DOHH2 (cell line): ENCODE results near the gene TTC16.

ENCODE experiments used
- H3F3A ChIP-seq: fragments of 200-600 bp; sonication (generic), shearing (Covaris generic); 2 replicates; pipeline ENCODE4 v1.6.0; 2016; ENCODE audit warnings: antibody characterized with exemption, mild to moderate bottlenecking; ENCODE audit not compliant: control insufficient read depth, insufficient read depth
- H3K27ac ChIP-seq: fragments of 200-600 bp; sonication (generic); 2 replicates; pipeline ENCODE4 v1.5.1; 2014; ENCODE audit warnings: low read depth, mild to moderate bottlenecking, low read length, moderate library complexity
- H3K27me3 ChIP-seq: fragments of 200-600 bp; sonication (generic); 2 replicates; pipeline ENCODE4 v1.6.1; 2014; ENCODE audit warnings: mild to moderate bottlenecking, low read length, mixed read lengths; ENCODE audit not compliant: control insufficient read depth
- H3K36me3 ChIP-seq: fragments of 200-600 bp; sonication (generic); 2 replicates; pipeline ENCODE4 v1.6.1; 2014; ENCODE audit warnings: mild to moderate bottlenecking, low read length, moderate library complexity, mixed read lengths; ENCODE audit not compliant: control insufficient read depth
- H3K4me1 ChIP-seq: fragments of 200-600 bp; sonication (generic); 2 replicates; pipeline ENCODE4 v1.6.1; 2014; ENCODE audit warnings: mild to moderate bottlenecking, low read length, mixed read lengths; ENCODE audit not compliant: control insufficient read depth
- H3K4me2 ChIP-seq: fragments of 200-600 bp; sonication (generic); 2 replicates; pipeline ENCODE4 v1.6.0; 2014; ENCODE audit warnings: mild to moderate bottlenecking, low read length, moderate library complexity
- H3K4me3 ChIP-seq: fragments of 200-600 bp; sonication (generic); 2 replicates; pipeline ENCODE4 v1.5.1; 2014; ENCODE audit warnings: mild to moderate bottlenecking, low read length, mixed read lengths
- H3K79me2 ChIP-seq: fragments of 200-600 bp; sonication (generic); 2 replicates; pipeline ENCODE4 v1.6.1; 2014; ENCODE audit warnings: mild to moderate bottlenecking, low read length, mixed read lengths; ENCODE audit not compliant: control insufficient read depth
- H3K9me2 ChIP-seq: fragments of 200-600 bp; sonication (generic); replicated peaks from 2 replicates; pipeline ENCODE4 v1.6.1; 2014; ENCODE audit warnings: mild to moderate bottlenecking, low read length, mixed read lengths; ENCODE audit not compliant: control insufficient read depth
- H3K9me3 ChIP-seq: fragments of 200-600 bp; sonication (generic); 2 replicates; pipeline ENCODE4 v1.6.1; 2014; ENCODE audit warnings: antibody characterized with exemption, low read length, mixed read lengths; ENCODE audit not compliant: control insufficient read depth, insufficient read depth
- H4K20me1 ChIP-seq: fragments of 200-600 bp; sonication (generic); 2 replicates; pipeline ENCODE4 v1.6.0; 2014; ENCODE audit warnings: low read depth, mild to moderate bottlenecking, antibody characterized with exemption, low read length, moderate library complexity; ENCODE audit not compliant: control insufficient read depth, insufficient read depth
- EZH2phosphoT487 ChIP-seq: fragments of 200-600 bp; sonication (generic); IDR thresholded peaks from 2 replicates; pipeline ENCODE4 v1.6.1; 2017; ENCODE audit warnings: borderline replicate concordance, mild to moderate bottlenecking, antibody characterized with exemption, low read length, moderate library complexity, mixed read lengths
- TF ChIP-seq, protein P1 (sequence below): fragments of 200-600 bp; sonication (generic); IDR thresholded peaks from one replicate; pipeline ENCODE4 v1.5.1; 2014; ENCODE audit warnings: antibody characterized with exemption, mild to moderate bottlenecking, low read depth, low read length; ENCODE audit not compliant: poor library complexity, severe bottlenecking

The TTC16 gene

DNA sequence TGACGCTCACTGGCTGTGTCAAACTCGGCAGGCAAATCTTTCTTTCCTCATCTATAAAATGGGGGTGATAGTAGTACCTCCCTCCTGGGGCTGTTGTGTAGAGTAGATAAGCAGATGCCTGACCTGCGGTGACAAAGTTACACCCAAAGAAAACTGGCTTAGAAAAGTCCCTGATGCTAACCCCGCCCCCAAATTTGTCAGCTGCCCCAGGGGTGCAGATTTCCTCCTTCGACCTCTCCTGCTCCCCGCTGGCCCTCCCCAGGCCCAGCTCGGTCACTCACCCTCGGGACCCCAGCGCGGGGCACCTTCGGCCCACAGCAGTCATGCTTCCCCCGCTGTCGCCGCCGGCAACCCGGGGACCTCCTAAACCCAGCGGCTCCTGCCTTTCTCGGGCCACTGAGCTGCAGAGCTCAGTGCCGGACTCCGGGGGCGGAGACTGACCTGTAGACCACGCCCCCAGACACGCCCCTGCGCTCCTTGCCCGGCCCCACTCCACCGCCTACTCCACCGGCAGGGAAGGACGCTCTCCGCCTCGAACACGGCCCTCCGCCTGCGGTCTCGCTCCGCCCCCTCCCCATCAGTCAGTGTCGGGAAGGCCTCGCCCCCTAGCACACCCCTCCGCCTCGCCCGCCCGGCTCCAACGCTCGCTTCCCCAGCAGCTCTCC, 55.2 kb downstream of the TTC16 start:
- Histone ChIP-seq H3K9me2 (no peaks in the 10 kb centered on the region), H3K27ac (no peak overlapping the region), H3K79me2 (peaks cover 15% of the 10 kb centered on the region), H3F3A (peaks cover 5% of the 10 kb centered on the region), H3K36me3 (peaks cover 50% of the 10 kb centered on the region), H3K27me3 (no peaks in the 10 kb centered on the region), H4K20me1 (peaks cover 8% of the 10 kb centered on the region; the same call in 1 of the 2 replicates), H3K4me2 (peak overlapping the region; percentile 90), H3K9me3 (no peaks in the 10 kb centered on the region), H3K4me3 (peak overlapping the region; percentile 75), H3K4me1 (peaks cover 42% of the 10 kb centered on the region)
- TF ChIP-seq, protein P1, sequence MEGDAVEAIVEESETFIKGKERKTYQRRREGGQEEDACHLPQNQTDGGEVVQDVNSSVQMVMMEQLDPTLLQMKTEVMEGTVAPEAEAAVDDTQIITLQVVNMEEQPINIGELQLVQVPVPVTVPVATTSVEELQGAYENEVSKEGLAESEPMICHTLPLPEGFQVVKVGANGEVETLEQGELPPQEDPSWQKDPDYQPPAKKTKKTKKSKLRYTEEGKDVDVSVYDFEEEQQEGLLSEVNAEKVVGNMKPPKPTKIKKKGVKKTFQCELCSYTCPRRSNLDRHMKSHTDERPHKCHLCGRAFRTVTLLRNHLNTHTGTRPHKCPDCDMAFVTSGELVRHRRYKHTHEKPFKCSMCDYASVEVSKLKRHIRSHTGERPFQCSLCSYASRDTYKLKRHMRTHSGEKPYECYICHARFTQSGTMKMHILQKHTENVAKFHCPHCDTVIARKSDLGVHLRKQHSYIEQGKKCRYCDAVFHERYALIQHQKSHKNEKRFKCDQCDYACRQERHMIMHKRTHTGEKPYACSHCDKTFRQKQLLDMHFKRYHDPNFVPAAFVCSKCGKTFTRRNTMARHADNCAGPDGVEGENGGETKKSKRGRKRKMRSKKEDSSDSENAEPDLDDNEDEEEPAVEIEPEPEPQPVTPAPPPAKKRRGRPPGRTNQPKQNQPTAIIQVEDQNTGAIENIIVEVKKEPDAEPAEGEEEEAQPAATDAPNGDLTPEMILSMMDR: no peak
- no peak for TF ChIP-seq EZH2phosphoT487

DNA sequence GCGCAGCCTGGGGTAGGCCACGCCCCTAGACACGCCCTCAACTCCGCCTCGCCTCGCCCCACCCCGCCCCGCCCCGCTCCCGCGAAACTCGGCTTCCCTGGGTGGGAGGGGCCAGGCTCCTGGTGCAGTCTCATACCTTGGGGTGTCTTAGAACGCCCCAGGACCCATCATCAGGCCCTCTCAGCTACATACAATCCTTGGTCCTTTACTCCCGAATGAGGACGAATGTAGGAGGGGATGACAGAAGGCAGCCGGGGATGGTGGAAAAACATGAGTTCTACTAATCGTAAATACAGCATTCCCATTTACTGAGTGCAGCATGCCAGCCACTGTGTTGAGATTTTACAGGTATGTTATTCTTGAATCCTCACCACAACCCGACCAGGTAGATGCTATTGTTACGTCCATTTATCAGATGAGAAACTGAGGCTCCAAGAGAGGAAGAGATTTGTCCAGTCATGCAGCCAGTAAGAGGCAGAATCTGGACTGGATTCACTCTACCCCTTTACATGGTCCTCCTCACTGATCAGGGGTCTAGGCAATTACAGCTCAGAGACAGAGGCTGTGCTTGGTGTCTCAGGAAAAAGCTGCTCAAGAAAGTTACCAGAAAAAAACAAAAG, 55.8 kb downstream of the TTC16 start:
- Histone ChIP-seq H3K9me3 (no peaks in the 10 kb centered on the region), H3K9me2 (no peaks in the 10 kb centered on the region), H3K4me2 (peak overlapping the region; percentile 90), H3K27ac (no peak overlapping the region), H3K4me1 (peaks cover 47% of the 10 kb centered on the region), H3F3A (peaks cover 5% of the 10 kb centered on the region), H3K79me2 (peaks cover 21% of the 10 kb centered on the region), H3K4me3 (peak overlapping the region; percentile 40), H4K20me1 (peaks cover 8% of the 10 kb centered on the region; the same call in 1 of the 2 replicates), H3K36me3 (peaks cover 53% of the 10 kb centered on the region), H3K27me3 (no peaks in the 10 kb centered on the region)
- TF ChIP-seq, protein P1: no peak
- TF ChIP-seq EZH2phosphoT487: no peak

DNA sequence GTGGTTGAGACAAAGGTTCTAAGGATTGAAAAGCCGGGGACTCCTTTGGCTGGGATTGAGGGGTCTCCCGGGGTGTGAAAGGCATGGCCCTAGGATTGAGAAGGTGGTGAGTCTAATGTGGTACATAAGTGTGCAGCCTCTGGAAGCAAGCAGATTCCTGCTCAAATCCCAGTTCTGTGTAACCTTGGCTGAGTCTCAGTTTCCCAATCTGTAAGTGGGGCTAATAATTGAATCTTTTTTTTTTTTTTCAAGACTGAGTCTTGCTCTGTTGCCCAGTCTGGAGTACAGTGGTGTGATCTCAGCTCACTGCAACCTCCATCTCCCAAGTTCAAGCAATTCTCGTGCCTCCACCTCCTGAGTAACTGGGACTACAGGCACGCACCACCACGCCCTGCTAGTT, 56.7 kb downstream of the TTC16 start:
- Histone ChIP-seq H3K27ac (no peak overlapping the region), H3K9me3 (no peaks in the 10 kb centered on the region), H3K4me3 (no peak overlapping the region), H3K4me2 (no peak overlapping the region), H3K4me1 (peaks cover 46% of the 10 kb centered on the region), H4K20me1 (peaks cover 8% of the 10 kb centered on the region; the same call in 1 of the 2 replicates), H3K27me3 (no peaks in the 10 kb centered on the region), H3K9me2 (no peaks in the 10 kb centered on the region), H3K79me2 (peaks cover 31% of the 10 kb centered on the region), H3F3A (peaks cover 5% of the 10 kb centered on the region), H3K36me3 (peaks cover 54% of the 10 kb centered on the region)
- TF ChIP-seq EZH2phosphoT487: no peak
- TF ChIP-seq, protein P1: no peak
